Activated CD8-positive, alpha-beta memory T cell treated with anti-CD3 and anti-CD28 coated beads for 4 hours (primary cell): ENCODE measurements around the gene ROR2.

Experiments used
- DNase-seq, 2 donors: peaks; one replicate each; pipeline ENCODE4 v3.0.0-alpha.2; 2020; ENCODE audit warnings: low read depth in 2 of 2

ROR2 gene

DNA sequence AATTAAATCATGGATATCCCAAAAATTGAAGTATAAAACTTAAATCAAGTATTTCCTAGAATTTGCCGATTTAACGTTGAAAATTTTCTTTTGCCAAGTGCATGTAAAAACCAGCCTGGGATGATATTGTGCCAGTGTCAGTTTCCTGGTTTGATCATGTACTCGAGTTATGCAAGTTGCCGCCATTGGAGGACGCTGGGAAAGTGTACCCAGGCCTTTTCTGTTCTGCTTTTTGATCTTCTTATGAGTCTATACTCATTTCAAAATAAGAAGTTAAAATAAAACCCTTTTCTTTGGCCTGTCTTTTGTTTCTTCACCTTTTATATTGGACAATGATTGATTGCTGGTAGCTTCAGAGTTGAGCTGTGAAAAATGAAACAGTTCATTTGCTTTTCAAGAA is 433.3 kb downstream of the ROR2 start:
- DNase-seq, result no peak

GRCh38 chr9:91516081-91516480 is 433.9 kb downstream of the ROR2 start:
- no peak for DNase-seq

DNA sequence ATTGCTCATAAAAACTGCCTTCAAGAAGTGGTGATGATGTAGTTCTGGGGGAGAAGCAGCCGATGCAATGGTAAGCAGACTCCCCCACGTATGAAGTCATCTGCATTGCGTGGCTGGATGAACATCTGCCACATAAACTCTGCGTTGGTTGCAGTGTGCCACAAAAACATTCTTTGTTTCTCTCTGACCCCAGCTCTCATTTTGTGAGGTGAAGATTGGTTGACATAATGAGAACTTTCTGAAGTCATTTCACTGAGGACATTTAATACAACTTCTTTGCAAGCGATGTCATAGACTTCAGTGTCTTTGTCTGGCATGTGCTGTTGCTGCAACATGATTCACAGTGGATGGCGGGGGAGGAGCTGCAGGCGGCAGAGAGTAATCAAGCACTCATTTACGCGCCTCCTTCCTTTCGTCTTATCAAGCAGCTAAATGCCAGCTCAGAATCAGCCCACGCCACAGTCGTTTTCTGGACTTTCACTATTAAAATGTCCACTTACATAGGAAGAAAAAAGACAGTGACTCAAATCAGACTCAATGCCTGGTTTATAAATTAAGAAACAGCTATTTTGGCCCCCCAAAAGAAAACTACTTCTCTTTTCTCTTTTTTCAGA is 434.8 kb downstream of the ROR2 start:
- DNase-seq, result no peak
